ENCODE data around the gene ACACB.

GRCh38 chr12:109156036-109156435 lies 39.6 kb downstream of the ACACB start:
- TF ChIP-seq CTCF (IDR thresholded peaks at IDR 0.05) (no peak), POLR2A (IDR thresholded peaks at IDR 0.05) (no peak)
